HG03354 (cell line): ENCODE data around the gene FABP6.
A peak's percentile ranks its signal among the peaks of the same experiment; 100 is the strongest.
"Not testable (repeated sequence)": the region's sequence is repeated elsewhere in the genome, so short reads cannot be mapped to it uniquely, and the experiment has no call there.

Source experiments
- ATAC-seq: cut with Tn5 transposase; IDR thresholded peaks from one replicate; pipeline ENCODE4 v1.9.1; 2021; ENCODE audit warnings: mild to moderate bottlenecking; ENCODE audit not compliant: unreplicated experiment, poor library complexity, severe bottlenecking

FABP6 gene

DNA sequence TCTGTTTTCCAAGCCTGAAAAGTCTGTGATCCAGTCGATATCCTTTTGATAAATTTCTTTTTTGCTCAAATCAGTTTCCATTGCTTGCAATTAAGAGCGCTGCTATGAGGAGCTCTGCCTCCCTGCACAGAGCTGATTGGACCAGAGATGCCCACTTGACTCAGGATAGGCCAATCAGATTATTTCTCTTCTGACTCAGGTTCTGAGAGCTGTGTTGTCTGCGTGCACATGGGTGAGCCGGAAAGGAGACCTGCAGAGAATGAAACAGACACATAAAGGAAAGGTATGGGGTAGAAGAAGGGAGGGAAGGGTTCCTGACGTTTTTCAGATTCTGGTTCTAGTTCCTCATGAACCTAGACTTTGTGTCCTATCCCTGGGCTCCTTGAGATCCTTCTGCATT lies 15.8 kb upstream of the FABP6 start:
- ATAC-seq = no peak

DNA sequence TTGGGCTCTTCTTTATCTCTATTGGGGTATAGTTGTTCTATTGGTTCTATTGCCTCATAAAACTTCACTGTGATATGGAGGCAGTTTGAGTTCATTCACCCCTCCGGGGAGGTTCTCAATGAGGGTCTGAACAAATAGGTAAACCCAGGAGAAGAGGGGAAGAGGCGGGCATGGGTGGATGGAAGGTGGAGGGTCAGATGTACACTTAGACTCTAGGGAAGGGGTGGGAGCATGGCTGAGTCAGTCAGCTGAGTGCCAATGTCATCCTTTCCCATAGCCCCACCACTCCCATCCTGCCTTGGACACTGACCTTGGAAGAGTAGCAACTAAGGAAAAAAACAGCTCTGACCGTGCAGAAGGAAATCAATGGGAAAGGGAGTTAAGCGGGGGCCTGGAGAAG lies 9.9 kb upstream of the FABP6 start:
- ATAC-seq = no peak

DNA sequence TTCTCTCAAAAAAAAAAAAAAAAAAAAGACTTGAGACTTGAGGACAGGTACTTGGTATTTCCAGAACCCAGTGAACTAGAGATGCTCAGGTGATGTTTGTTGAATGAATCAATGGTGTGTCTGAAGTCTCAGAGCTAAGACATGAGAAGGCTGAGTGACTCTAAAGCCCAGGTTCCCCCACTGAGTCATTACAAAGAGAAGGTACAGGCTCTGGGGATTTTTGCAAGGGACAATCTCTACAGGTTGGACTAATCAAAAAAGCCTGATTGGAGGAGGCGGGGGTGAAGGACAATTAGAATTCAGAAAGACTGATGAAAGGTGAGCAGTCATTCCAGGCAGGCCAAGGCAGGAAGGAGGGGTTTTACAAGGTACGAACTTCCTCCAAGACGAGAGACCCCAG lies 8.2 kb upstream of the FABP6 start:
- no peak for ATAC-seq

DNA sequence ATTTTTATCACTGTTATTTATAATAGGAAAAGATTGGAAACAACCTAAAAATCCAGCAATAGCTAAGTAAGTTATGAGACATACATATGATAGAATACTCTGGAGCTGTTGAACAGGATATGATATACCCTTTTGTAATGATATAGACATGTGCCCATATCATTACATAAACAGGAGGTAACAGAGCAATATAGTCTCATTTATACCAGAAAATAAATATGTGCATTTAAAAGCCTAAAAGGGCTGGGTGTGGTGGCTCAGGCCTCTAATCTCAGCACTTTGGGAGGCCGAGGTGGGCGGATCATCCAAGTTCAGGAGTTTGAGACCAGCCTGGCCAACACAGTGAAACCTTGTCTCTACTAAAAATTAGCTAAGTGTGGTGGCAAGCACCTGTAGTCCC lies 2.3 kb upstream of the FABP6 start:
- no peak for ATAC-seq

DNA sequence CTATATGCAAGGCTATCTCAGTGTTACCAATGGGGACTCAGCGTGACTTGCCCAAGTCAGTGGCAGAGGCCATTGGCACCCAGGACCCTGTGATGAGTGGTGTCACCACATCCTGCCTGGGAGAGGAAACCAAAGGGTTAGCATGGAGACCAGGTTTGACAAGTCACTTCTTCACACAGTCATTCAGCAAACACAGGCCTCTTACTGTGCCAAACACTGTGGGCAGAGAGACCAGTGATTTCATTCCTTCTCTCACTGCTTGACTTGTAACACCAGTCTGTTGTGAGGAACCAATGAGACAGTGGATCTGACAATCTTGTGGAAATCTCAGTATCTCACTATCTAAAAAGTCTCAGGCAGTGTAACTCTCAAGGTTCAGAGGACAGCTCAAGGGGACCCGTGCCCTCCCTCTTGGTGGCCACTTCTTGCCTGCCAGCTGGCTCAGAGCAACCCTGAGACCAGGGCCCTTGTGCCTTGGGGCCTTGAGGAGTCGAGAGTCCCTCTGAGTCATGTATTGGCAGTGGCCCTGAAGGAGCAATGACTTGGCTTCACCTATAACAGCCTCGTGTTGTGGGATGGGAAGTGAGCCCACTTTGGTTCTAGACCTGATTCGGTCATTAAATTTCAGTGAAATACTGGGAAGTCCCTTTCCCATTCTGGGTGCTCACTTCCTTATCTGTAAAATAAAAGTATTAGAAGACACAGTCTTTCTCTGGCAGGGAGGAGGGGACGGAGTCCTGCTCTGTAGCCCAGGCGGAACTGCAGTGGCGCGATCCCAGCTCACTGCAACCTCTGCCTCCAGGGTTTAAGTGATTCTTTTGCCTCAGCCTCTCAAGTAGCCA lies 1.6 kb downstream of the FABP6 start:
- ATAC-seq = peak; percentile 61

DNA sequence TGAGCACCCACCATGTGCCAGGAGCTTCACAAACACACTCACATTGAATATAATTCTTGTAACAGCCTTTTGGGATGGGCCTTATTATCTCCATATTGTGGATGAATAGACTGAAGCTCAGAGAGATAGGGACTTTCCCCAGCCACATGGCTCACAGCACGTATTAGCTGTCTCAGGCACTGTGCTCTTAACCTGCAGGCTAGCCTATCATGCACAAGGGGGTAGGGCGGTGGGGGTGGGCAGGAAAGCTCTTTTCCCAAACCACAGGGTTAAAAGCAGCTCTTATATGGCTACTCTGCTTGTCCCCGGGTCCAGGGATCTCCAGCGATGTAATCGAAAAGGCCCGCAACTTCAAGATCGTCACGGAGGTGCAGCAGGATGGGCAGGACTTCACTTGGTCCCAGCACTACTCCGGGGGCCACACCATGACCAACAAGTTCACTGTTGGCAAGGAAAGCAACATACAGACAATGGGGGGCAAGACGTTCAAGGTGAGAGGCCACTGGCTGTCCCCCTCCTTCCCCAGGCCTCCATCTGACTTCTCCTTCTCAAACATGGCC lies 2.6 kb downstream of the FABP6 start:
- no peak for ATAC-seq

DNA sequence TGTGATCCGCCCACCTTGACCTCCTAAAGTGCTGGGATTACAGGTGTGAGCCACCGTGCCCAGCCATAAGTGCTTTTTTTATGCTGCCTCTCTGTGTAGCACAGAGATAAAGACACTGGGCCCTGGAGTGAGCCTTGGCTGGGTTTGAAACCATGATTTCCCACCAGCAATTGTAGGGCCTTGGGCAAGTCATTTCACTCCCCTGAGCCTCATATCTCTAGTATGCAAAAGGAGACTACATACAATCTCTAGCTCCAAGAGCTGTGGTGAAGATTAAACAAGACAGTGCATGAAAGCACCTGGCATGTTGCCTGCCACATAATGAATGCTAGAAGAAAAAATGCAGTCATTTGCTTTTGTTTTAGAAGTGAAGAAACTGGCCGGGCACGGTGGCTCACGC lies 3.9 kb downstream of the FABP6 start:
- no peak for ATAC-seq

DNA sequence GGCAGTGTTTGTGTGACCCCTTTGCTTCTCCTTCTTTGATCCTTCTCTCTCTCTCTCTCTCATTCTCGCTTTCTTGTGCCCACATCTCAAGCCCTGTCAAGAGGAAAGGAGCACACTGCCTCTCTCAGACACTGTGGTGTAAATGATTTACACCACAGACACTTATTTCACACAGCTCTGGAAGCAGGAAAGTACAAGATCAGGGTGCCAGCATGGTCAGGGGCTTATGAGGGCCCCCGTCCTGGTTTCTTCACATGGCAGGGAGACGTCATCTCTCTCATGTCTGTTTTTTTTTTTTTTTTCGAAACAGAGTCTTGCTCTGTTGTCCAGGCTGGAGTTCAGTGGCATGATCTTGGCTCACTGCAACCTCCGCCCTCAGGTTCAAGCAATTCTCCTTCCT lies 6.4 kb downstream of the FABP6 start:
- ATAC-seq = no peak

DNA sequence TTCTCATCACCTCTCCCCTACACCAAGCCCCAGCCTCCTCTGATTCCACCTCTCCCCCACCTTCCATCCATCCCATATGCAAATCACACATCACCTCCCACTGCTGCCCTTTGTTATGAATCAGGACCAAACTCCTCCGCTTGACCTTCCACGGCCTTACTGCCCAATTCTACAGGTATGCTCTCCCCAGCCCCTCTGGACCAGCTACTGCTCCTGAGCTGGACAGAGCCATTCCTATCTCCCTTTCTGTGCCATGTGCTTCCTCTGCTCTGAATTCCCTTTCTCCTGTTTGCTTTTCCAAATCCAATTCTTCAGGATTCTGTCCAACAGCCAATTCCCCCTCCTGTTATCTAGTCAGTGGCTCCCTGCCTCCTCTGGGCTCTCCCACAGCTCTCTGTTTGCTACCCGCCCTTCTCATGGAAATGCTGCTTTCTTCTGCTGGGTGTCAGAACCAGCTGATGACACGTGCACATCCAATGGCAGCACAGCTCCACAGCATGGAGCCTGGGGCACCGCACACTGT lies 8.3 kb downstream of the FABP6 start:
- no peak for ATAC-seq

DNA sequence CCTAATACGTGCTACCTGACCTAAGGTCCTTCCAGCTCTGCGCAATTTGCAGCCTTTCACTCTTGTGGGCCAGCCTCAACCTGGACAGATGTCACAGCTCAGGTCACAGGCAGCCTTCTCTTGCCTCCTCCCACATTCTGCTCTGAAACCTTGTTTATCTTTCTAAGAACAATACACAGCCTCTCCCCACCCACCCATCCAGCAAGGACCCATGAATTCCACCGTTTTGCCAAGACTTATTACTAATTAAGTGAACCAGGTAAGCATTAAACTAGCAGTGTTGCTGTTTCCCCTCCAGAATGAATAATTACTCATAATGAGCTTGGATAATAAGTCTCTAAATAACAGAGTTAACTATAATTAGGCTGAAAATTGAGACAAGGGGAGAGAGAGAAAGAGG lies 11.0 kb downstream of the FABP6 start:
- no peak for ATAC-seq

DNA sequence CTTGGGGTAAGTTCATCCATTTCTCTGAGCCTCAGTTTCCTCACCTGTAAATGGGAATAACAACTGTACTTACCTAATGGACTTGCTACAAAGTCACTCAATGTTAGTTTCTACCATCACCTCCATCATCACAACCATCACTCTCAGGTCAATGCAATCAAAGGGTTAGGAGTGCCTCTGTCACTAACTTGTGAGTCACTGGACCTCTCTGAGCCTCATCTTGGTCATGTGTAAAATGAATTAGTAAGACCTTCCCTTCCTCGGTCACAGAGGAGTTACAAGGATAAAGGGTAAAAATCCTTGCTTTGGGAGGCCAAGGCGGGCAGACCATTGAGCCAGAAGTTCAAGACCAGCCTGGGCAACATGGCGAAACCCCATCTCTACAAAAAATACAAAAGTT lies 12.8 kb downstream of the FABP6 start:
- no peak for ATAC-seq

DNA sequence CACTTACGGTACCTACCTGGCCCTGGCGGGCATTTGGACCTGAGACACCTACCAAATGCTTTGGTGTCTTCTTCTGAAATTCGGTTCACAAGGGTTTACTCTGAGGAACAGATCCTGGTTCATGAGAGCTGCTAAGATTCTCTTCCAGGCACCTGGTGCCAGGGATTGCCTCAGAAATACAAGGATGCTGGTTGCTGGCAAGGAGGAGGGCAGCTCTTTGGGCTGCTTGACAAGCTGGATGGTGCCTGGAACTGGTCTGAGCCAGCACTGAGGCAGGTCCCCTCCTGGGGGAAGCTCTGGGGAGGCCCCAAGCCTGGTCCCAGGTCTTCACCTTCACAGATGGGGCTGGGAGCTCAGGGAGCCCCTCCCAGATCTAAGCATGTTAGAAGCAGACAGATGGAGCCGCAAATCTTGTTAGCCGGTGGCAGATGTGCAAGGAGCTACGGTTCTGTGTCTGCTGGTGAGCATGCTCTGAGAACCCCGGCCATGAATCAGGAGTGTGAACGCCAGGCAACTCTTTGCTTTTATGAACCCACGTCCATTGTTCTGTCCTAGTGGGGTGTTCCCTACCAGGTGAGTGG lies 16.3 kb downstream of the FABP6 start:
- no peak for ATAC-seq

DNA sequence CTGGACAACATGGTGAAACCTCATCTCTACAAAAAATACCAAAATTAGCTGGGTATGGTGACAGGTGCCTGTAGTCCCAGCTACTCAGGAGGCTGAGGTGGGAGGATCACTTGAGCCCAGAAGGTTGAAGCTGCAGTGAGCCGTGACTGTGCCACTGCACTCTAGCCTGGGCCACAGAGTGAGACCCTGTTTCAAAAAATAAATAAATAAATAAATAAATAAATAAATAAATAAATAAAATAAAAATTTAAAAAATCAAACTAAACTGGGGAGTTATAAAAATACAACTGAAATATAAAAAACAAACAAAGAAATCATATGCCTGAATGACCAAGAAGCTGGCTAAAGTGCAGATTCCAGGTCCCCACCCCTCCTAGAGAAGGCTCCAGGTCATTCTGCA lies 20.3 kb downstream of the FABP6 start:
- not testable (repeated sequence) for ATAC-seq

DNA sequence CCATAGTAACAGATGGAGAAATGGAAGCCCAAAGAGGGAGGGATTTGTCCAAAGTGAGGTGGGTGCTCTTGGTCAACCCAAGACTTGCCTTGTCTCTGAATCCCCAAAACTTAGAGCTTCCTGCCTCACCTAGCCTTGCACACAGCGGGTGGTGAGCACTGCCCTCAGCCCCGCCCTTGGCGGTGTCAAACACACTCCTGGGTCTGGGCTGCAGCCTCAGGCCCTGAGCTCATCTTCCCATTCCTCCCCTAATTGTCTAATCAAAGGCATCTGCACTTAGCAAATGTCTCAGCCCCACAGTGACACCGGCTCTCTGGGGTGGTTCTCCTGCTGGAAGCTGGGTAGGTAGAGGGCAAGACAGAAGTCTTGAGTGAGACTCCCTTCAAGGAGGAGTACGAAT lies 20.9 kb downstream of the FABP6 start:
- ATAC-seq = no peak

DNA sequence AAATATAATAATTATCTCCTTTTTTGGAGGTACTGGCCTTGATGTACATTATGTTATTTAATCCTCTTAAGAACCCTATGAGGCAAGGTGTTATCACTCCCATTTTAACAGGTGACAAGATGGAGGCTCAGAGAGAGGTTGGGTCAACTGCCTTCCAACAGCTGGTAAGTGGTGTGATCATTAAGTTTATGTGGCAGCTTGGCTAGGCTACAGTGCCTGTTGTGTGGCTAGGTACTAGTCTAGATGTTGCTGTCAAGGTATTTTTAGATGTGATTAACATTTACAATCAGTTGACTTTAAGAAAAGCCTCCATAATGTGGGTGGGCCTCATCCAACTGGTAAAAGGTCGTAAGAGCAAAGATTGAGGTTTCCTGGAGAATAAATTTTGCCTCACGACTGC lies 21.5 kb downstream of the FABP6 start:
- ATAC-seq = no peak

DNA sequence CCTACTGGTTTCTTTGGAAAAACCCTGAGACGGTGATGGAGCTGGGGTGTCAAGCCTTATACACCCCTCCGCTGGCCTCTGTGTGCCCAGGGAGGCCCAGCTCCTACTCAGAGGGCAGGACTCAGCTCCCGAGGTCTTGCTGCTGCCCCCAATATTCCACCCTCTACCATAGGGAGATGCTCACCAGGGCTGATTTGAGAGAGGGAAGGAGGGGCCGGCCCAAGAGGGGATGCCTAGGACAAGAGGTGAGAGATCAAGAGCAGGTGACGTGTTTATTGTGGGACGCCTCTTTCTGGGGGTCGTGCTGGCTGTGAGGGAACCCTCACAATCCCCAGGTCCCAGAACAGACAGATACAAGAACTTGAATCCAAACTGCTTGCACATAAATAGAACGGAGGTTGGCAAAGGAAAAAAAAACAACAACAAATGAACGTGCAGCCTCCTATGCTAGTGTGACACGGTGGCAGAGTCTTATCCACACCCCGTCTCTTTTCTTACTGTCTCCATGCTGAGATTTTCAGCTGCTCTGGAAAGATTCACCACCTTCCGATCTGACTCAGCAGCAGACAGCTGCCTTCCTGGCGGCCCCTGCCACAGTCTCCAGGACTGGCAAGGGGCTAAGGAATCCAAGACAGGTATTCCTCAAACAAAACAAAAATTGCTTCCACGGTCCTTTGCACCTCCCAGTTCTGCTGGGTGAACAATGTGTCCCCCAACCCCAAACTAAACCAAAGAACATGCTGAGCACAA lies 22.3 kb downstream of the FABP6 start:
- ATAC-seq = no peak

DNA sequence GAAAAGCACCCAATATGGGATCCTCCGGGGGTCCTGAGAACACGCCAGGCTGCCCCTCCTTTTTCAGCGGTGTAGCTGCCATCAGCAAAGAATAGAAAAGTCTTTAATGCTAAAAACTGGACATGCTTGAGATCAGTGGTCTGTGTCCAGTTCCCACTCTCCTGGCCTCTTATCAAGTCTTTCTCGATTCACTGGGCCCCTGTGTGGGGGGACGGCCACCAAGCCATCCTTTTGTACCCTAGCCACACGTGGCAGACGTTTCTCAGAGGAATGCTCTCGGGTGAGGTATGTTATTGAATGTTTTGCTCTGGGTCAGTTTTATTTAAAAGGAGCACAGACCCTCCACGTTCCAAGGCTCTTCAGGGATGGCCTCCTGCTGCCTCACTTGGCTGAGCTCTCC lies 23.6 kb downstream of the FABP6 start:
- no peak for ATAC-seq

DNA sequence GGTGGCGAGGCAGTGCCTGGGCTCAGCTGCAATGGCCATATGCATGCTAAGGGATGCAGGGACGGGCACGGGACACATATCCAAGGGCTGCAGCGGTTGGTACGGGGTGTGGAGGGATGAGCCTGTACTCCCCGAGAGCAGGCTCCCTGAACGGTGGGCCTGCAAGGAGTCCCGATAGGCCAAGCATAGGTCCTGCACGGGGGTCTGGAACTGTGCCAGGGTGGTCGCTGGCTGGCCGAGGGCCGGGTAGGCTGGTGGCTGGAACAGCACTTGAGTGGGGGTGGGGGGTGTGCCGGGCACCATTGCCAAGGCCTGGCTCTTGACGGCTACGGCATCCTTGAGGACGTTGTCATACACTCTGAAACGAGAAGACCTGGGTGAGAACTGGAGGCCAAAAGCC lies 24.1 kb downstream of the FABP6 start:
- ATAC-seq = no peak

DNA sequence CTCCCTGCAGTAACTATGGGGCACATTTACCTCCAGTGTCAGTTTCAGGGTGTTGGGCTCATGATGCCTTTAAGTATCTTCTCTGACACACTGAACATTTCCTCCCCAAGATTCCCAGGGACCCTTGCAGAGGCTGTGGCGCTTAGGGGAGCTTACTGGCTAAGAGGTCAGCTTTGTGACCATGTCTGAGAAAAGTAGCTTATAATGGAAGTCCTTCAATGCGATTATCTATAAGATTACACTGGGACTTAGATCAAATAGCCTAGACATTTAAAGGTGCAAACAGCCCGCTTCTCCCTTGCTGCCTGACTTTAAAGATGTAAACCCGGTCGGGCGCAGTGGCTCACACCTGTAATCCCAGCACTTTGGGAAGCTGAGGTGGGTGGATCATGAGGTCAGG lies 25.4 kb downstream of the FABP6 start:
- no peak for ATAC-seq

DNA sequence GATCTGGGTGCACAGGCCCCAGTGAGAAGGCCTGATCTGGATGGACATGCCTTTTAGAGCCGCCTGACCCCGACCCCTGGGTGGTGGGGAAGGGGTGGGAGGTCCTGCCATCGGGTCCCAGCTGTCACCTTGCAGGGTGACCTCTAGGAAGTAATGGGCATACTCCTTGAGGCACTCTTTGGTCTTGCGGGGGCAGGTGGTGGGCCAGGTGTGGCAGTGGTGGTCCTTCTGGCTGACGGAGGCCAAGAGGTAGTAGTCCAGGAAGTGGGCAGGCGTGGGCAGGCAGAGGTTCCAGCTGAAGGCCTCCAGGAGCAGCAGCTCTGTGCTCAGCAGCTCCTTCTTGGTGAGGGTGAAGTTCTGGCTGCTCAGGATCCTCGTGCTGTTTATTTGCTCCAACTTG lies 30.0 kb downstream of the FABP6 start:
- ATAC-seq = no peak
